ENCODE measurements around the gene METTL23.

METTL23 gene

DNA sequence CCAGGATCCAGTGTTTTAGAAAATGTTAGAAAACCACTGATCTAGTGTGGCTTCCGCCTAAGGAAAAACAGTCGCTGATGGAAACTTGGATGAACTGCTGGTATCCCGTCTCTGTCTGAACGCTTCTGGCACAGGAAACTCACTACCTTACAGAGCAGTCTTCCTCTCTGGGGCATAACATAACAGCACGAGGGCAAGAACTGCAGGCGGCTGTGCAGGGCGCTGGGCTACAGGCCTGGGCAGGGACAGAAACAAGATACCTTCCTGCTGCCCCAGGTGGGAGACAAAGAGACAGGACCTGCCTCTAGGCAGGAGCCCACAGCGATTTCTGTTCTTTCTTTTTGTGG, 26.4 kb upstream of the METTL23 start:
- Mint-ChIP-seq H3K27me3 (ENCODE audit: low read depth, poor library complexity) (peaks cover 15% of the 10 kb centered on the region), H3K9me3 (no peaks in the 10 kb centered on the region), H3K27ac (no peak overlapping the region), H3K4me1 (peaks cover 79% of the 10 kb centered on the region), H3K4me3 (peak overlapping the region; percentile 65), H3K36me3 (ENCODE audit: low read depth) (no peaks in the 10 kb centered on the region)
- TF ChIP-seq, protein P1, sequence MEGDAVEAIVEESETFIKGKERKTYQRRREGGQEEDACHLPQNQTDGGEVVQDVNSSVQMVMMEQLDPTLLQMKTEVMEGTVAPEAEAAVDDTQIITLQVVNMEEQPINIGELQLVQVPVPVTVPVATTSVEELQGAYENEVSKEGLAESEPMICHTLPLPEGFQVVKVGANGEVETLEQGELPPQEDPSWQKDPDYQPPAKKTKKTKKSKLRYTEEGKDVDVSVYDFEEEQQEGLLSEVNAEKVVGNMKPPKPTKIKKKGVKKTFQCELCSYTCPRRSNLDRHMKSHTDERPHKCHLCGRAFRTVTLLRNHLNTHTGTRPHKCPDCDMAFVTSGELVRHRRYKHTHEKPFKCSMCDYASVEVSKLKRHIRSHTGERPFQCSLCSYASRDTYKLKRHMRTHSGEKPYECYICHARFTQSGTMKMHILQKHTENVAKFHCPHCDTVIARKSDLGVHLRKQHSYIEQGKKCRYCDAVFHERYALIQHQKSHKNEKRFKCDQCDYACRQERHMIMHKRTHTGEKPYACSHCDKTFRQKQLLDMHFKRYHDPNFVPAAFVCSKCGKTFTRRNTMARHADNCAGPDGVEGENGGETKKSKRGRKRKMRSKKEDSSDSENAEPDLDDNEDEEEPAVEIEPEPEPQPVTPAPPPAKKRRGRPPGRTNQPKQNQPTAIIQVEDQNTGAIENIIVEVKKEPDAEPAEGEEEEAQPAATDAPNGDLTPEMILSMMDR (IDR thresholded peaks at IDR 0.05): no peak
- DNase-seq: no peak

DNA sequence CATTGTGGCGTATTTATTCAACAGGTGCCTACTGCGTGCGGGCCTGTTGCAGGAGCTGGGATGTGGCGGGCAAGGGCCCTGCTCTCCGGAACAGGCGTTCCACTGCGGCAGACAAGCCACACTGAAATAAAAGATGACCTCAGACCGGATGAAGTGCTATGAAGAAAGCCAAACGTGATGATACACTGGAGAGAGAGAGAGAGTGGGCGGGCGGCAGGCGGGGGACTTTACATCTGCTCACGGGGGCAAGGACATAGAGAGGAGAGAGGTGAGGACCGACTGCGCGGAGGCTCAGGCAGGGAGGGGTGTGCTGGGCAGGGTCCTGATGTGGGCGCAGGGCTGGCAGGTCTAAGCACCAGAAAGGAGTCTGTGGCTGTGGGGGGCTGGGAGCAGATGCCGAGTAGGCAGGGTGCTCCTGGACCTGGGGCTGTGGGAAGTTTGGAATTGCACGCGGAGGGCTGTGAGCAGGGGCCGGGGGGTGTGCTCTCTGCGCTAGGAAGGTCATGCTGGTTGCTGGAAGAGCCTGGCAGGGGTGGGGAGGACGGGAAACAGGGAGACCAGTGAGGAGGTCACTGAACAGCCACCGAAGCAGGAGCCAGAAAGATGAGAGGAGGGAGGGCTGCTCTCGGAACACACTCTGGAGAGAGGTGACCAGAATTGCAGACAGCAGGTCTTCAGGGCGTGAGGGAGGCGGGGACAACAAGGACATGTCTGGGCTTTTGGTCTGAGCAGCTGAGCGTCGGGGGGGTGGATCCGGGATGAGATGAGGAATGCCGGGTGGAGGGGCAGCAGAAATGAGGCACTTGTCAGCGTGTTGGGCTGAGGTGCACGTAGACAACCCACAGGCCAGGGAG, 25.8 kb upstream of the METTL23 start:
- Mint-ChIP-seq H3K27me3 (ENCODE audit: low read depth, poor library complexity) (peaks cover 21% of the 10 kb centered on the region), H3K36me3 (ENCODE audit: low read depth) (no peaks in the 10 kb centered on the region), H3K4me3 (peak overlapping the region; percentile 65), H3K4me1 (peaks cover 73% of the 10 kb centered on the region), H3K27ac (peak overlapping the region; percentile 20), H3K9me3 (no peaks in the 10 kb centered on the region)
- TF ChIP-seq, protein P1 (IDR thresholded peaks at IDR 0.05): no peak
- DNase-seq: peak; percentile 49

DNA sequence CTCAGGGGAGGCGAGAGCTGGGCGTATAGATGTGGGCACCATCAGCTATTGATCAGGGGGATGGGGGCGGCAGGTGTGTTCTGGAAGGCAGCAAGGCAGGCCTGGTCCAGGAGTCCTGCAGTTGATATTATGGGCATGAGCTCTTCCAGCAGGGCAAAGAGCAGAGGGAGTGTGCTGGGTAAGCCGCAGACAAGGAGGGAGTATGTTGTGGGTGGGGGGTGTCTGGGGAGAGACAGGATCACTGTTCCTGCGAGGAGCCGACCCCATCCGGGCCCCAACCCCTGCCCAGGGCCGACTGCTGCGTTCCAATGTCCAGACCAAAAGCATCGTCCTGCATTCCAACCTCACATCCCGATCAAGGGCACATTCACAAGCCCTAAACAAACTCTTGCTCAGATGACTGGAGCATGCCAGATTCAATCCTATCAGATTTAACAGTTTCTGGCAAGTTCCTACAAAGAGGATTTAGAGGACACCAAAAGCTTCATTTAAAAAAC, 25.1 kb upstream of the METTL23 start:
- TF ChIP-seq, protein P1 (IDR thresholded peaks at IDR 0.05): no peak
- H3K36me3 Mint-ChIP-seq (ENCODE audit: low read depth): no peaks in the 10 kb centered on the region
- peak overlapping the region; percentile 65 for H3K4me3 Mint-ChIP-seq
- no peaks in the 10 kb centered on the region for H3K9me3 Mint-ChIP-seq
- no peak overlapping the region for H3K27ac Mint-ChIP-seq
- H3K4me1 Mint-ChIP-seq: peaks cover 70% of the 10 kb centered on the region
- DNase-seq: no peak
- peaks cover 21% of the 10 kb centered on the region for H3K27me3 Mint-ChIP-seq (ENCODE audit: low read depth, poor library complexity)

DNA sequence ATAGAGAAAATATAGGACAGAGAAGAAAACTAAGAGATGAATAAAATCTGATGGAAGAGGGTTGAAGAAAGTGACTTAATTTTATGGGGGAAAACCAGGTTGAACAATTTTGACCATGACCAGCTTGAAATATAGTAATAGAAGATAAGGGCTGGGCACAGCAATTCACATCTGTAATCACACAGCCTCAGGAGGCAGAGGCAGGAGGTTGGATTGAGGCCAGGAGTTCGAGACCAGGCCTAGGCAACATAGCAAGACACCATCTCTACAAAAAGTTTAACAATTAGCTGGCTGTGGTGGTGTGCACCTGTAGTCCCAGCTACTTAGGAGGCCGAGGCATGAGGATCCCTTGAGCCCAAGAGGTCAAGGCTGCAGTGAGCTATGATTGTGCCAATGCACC, 24.6 kb upstream of the METTL23 start:
- peaks cover 64% of the 10 kb centered on the region for H3K4me1 Mint-ChIP-seq
- peak overlapping the region; percentile 5 for H3K4me3 Mint-ChIP-seq
- TF ChIP-seq, protein P1 (IDR thresholded peaks at IDR 0.05): no peak
- H3K9me3 Mint-ChIP-seq: no peaks in the 10 kb centered on the region
- H3K27me3 Mint-ChIP-seq (ENCODE audit: low read depth, poor library complexity): peaks cover 26% of the 10 kb centered on the region
- no peaks in the 10 kb centered on the region for H3K36me3 Mint-ChIP-seq (ENCODE audit: low read depth)
- no peak overlapping the region for H3K27ac Mint-ChIP-seq
- no peak for DNase-seq

DNA sequence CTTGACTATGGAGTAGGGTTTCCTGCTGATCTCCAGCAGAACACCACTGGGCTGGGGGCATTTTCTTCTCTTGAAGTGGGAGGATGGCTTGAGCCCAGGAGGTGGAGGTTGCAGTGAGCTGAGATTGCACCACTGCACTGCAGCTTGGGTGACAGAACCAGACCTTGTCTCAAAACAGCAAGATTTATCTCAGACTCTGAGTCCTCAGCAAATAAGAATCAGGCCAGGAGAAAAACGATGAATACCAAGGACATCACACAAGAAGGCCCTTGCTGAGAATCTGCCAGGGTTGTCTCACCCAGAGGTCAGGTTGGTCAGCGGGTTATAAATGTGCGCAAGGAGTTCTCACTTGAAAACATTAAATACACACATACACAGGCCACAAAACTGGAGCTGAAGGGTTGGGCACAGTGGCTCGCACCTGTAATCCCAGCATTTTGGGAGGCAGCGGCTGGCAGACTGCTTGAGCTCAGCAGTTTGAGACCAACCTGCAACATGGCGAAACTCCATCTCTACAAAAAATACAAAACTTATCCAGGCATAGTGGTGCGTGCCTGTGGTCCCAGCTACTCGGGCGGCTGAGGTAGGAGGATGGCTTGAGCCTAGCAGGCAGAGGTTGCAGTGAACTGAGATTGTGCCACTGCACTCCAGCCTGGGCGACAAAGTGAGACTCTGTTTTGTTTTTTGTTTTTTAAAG, 23.6 kb upstream of the METTL23 start:
- Mint-ChIP-seq H3K4me3 (no peak overlapping the region), H3K4me1 (peaks cover 60% of the 10 kb centered on the region), H3K27ac (no peak overlapping the region), H3K36me3 (ENCODE audit: low read depth) (no peaks in the 10 kb centered on the region), H3K9me3 (no peaks in the 10 kb centered on the region), H3K27me3 (ENCODE audit: low read depth, poor library complexity) (peaks cover 27% of the 10 kb centered on the region)
- TF ChIP-seq, protein P1 (IDR thresholded peaks at IDR 0.05): no peak
- DNase-seq: no peak
